Measurements from ENCODE around the gene KCNK7.

Gene KCNK7

DNA sequence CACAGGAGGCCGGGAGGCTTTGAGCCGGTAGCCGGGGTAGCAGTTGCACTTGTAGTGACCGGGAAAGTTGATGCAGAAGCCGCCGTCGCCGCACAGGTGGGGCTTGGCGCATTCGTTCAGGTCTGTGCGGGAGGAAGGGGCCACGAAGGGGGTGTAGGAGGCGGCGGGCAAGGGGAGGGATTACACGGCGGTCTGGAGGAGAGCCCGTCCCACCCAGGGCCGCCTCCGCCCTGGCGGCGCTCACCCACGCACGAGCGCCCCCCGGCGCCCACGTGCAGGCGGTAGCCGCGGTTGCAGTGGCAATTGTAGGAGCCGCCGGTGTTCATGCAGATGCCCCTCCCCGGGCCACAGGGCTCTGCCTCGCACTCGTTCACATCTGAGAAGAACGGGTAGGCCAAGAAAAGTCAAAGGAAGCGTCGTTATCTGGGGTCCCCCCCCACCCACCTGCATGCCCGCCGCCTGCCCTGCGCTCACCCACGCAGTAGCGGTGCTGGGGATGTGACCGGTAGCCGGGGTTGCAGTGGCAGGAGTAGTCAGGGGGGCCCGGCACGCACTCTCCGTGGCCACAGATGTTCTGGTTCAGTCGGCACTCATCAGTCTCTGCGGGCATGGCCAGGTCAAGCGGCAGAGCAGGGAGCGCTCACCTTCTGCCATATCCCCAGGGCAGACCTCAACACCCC is 48.0 kb downstream of the KCNK7 start:
- no peak for ATAC-seq
- TF ChIP-seq ZC3H10 (CRISPR knock-in tag; IDR thresholded peaks at IDR 0.05) (no peak), ZNF565 (CRISPR knock-in tag; conservative IDR thresholded peaks at IDR 0.05; ENCODE audit: low read depth) (no peak), PPARA (CRISPR knock-in tag; IDR thresholded peaks at IDR 0.05; ENCODE audit: borderline replicate concordance) (no peak), ISL1 (CRISPR knock-in tag; IDR thresholded peaks at IDR 0.05) (no peak), ZFP30 (CRISPR knock-in tag; IDR thresholded peaks at IDR 0.05) (no peak)
- TF ChIP-seq, protein P1, sequence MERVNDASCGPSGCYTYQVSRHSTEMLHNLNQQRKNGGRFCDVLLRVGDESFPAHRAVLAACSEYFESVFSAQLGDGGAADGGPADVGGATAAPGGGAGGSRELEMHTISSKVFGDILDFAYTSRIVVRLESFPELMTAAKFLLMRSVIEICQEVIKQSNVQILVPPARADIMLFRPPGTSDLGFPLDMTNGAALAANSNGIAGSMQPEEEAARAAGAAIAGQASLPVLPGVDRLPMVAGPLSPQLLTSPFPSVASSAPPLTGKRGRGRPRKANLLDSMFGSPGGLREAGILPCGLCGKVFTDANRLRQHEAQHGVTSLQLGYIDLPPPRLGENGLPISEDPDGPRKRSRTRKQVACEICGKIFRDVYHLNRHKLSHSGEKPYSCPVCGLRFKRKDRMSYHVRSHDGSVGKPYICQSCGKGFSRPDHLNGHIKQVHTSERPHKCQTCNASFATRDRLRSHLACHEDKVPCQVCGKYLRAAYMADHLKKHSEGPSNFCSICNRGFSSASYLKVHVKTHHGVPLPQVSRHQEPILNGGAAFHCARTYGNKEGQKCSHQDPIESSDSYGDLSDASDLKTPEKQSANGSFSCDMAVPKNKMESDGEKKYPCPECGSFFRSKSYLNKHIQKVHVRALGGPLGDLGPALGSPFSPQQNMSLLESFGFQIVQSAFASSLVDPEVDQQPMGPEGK (CRISPR knock-in tag; IDR thresholded peaks at IDR 0.05; ENCODE audit: borderline replicate concordance): no peak
- TF ChIP-seq, protein P2, sequence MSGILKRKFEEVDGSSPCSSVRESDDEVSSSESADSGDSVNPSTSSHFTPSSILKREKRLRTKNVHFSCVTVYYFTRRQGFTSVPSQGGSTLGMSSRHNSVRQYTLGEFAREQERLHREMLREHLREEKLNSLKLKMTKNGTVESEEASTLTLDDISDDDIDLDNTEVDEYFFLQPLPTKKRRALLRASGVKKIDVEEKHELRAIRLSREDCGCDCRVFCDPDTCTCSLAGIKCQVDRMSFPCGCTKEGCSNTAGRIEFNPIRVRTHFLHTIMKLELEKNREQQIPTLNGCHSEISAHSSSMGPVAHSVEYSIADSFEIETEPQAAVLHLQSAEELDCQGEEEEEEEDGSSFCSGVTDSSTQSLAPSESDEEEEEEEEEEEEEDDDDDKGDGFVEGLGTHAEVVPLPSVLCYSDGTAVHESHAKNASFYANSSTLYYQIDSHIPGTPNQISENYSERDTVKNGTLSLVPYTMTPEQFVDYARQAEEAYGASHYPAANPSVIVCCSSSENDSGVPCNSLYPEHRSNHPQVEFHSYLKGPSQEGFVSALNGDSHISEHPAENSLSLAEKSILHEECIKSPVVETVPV (CRISPR knock-in tag; IDR thresholded peaks at IDR 0.05): no peak
- TF ChIP-seq, protein P3, sequence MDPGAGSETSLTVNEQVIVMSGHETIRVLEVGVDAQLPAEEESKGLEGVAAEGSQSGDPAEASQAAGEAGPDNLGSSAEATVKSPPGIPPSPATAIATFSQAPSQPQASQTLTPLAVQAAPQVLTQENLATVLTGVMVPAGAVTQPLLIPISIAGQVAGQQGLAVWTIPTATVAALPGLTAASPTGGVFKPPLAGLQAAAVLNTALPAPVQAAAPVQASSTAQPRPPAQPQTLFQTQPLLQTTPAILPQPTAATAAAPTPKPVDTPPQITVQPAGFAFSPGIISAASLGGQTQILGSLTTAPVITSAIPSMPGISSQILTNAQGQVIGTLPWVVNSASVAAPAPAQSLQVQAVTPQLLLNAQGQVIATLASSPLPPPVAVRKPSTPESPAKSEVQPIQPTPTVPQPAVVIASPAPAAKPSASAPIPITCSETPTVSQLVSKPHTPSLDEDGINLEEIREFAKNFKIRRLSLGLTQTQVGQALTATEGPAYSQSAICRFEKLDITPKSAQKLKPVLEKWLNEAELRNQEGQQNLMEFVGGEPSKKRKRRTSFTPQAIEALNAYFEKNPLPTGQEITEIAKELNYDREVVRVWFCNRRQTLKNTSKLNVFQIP (CRISPR knock-in tag; IDR thresholded peaks at IDR 0.05; ENCODE audit: borderline replicate concordance, low read depth): no peak

DNA sequence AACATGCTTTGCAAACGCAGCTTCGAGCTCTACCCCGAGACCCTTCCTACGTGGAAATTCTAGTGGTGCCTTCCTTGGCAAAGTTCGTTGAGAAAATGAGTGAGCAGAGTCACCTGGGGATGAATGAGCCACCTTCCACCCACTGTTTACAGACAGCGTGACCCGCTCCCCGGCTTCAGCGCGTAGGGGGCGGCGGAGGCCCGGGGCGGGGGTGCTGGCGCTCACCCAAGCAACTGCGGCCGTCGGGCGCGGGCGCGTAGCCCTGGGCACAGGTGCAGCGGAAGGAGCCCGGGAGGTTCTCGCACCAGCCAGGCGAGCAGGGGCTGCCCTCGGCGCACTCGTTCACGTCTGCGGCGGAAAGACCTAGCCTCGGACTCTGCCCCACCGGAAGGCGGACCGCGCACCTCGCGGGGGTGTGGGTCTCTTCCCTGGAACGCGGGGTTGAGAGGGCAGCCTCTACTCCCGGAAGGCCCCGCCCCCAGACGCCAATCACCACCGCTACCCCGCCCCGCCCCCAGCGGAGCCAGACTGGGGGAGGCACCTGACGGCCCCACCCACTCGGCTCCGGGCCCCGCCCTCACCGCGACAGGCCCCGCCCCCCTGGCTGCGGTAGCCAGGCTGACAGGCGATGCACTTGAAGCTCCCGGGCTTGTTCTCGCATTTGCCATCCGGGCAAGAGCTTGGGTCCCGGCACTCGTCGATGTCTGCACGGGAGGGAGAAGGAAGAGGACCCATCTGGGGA is 49.2 kb downstream of the KCNK7 start:
- ATAC-seq: no peak; the same call in 2 of the 3 replicates
- TF ChIP-seq SNAI2 (CRISPR knock-in tag; IDR thresholded peaks at IDR 0.05) (no peak), ISL1 (CRISPR knock-in tag; IDR thresholded peaks at IDR 0.05) (no peak), CSDC2 (CRISPR knock-in tag; IDR thresholded peaks at IDR 0.05) (no peak), ESRRG (CRISPR knock-in tag; IDR thresholded peaks at IDR 0.05) (no peak), ZC3H10 (CRISPR knock-in tag; IDR thresholded peaks at IDR 0.05) (no peak), ZFP3 (CRISPR knock-in tag; IDR thresholded peaks at IDR 0.05) (no peak), BACH2 (CRISPR knock-in tag; IDR thresholded peaks at IDR 0.05; ENCODE audit: borderline replicate concordance) (no peak), ZFP30 (CRISPR knock-in tag; IDR thresholded peaks at IDR 0.05) (no peak), TCF4 (CRISPR knock-in tag; IDR thresholded peaks at IDR 0.05; ENCODE audit: borderline replicate concordance) (no peak), PPARA (CRISPR knock-in tag; IDR thresholded peaks at IDR 0.05; ENCODE audit: borderline replicate concordance) (no peak)
- TF ChIP-seq, protein P4, sequence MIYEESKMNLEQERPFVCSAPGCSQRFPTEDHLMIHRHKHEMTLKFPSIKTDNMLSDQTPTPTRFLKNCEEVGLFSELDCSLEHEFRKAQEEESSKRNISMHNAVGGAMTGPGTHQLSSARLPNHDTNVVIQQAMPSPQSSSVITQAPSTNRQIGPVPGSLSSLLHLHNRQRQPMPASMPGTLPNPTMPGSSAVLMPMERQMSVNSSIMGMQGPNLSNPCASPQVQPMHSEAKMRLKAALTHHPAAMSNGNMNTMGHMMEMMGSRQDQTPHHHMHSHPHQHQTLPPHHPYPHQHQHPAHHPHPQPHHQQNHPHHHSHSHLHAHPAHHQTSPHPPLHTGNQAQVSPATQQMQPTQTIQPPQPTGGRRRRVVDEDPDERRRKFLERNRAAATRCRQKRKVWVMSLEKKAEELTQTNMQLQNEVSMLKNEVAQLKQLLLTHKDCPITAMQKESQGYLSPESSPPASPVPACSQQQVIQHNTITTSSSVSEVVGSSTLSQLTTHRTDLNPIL (CRISPR knock-in tag; IDR thresholded peaks at IDR 0.05; ENCODE audit: low read depth): no peak
- TF ChIP-seq, protein P2 (CRISPR knock-in tag; IDR thresholded peaks at IDR 0.05): no peak
- TF ChIP-seq, protein P3 (CRISPR knock-in tag; IDR thresholded peaks at IDR 0.05; ENCODE audit: borderline replicate concordance, low read depth): no peak
- TF ChIP-seq, protein P1 (CRISPR knock-in tag; IDR thresholded peaks at IDR 0.05; ENCODE audit: borderline replicate concordance): no peak
- TF ChIP-seq, protein P5, sequence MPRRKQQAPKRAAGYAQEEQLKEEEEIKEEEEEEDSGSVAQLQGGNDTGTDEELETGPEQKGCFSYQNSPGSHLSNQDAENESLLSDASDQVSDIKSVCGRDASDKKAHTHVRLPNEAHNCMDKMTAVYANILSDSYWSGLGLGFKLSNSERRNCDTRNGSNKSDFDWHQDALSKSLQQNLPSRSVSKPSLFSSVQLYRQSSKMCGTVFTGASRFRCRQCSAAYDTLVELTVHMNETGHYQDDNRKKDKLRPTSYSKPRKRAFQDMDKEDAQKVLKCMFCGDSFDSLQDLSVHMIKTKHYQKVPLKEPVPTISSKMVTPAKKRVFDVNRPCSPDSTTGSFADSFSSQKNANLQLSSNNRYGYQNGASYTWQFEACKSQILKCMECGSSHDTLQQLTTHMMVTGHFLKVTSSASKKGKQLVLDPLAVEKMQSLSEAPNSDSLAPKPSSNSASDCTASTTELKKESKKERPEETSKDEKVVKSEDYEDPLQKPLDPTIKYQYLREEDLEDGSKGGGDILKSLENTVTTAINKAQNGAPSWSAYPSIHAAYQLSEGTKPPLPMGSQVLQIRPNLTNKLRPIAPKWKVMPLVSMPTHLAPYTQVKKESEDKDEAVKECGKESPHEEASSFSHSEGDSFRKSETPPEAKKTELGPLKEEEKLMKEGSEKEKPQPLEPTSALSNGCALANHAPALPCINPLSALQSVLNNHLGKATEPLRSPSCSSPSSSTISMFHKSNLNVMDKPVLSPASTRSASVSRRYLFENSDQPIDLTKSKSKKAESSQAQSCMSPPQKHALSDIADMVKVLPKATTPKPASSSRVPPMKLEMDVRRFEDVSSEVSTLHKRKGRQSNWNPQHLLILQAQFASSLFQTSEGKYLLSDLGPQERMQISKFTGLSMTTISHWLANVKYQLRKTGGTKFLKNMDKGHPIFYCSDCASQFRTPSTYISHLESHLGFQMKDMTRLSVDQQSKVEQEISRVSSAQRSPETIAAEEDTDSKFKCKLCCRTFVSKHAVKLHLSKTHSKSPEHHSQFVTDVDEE (CRISPR knock-in tag; IDR thresholded peaks at IDR 0.05): no peak

Measured in SK-N-SH treated with all-trans-retinoic acid at 6 μM for 48 hours (cell line).